Hematopoietic multipotent progenitor cell (in vitro differentiated cells): Measurements from ENCODE around the gene GPR108. TPM values are rescaled to one million over a fixed set of nuclear protein-coding genes. Genes with fewer than 3 reads are reported as not detected.
"Not testable (repeated sequence)": the region's sequence is repeated elsewhere in the genome, so short reads cannot be mapped to it uniquely, and the experiment has no call there.

Experiments used
- DNase-seq, 3 donors: peaks; one replicate each; pipeline ENCODE4 v3.0.0-alpha.2; 2011 to 2015; ENCODE audit warnings: low read depth in 2 of 3, low spot score in 2 of 3
- total RNA-seq: library from RNA; depleted of rRNA; stranded (reverse); fragments of >200 nt; gene quantifications from one replicate; pipeline ENCODE4 v1.2.3, GENCODE V29; 2012

Gene GPR108
- total RNA-seq, 1 donor = 45.8 TPM

GRCh38 chr19:6709549-6709948 is 27.8 kb downstream of the GPR108 start:
- DNase-seq = no peak

GRCh38 chr19:6708913-6709312 is 28.5 kb downstream of the GPR108 start:
- not testable (repeated sequence) for DNase-seq

GRCh38 chr19:6708346-6708745 is 29.0 kb downstream of the GPR108 start:
- DNase-seq = no peak

- no peak for DNase-seq
Observed at GRCh38 chr19:6707658-6708018, 29.7 kb downstream of the GPR108 start.

- no peak for DNase-seq
Observed at GRCh38 chr19:6707011-6707657, 30.2 kb downstream of the GPR108 start.

- DNase-seq = no peak
Observed at GRCh38 chr19:6706633-6706958, 30.8 kb downstream of the GPR108 start.

- no peak for DNase-seq
Observed at GRCh38 chr19:6705931-6706632, 31.3 kb downstream of the GPR108 start.

GRCh38 chr19:6700586-6701316 is 36.6 kb downstream of the GPR108 start:
- no peak for DNase-seq

- no peak for DNase-seq
Observed at GRCh38 chr19:6699935-6700334, 37.4 kb downstream of the GPR108 start.

GRCh38 chr19:6697291-6697690 is 40.1 kb downstream of the GPR108 start:
- DNase-seq = no peak

- DNase-seq = no peak
Observed at GRCh38 chr19:6696239-6696820, 41.0 kb downstream of the GPR108 start.

GRCh38 chr19:6694147-6694815 is 43.1 kb downstream of the GPR108 start:
- no peak for DNase-seq

GRCh38 chr19:6693681-6694080 is 43.7 kb downstream of the GPR108 start:
- DNase-seq = no peak

- DNase-seq = no peak
Observed at GRCh38 chr19:6693056-6693471, 44.3 kb downstream of the GPR108 start.

- no peak for DNase-seq
Observed at GRCh38 chr19:6692027-6692426, 45.4 kb downstream of the GPR108 start.

GRCh38 chr19:6691342-6691741 is 46.0 kb downstream of the GPR108 start:
- no peak for DNase-seq

- DNase-seq = no peak
Observed at GRCh38 chr19:6690160-6690885, 47.1 kb downstream of the GPR108 start.

- DNase-seq = no peak
Observed at GRCh38 chr19:6687114-6687513, 50.3 kb downstream of the GPR108 start.

GRCh38 chr19:6686628-6686975 is 50.8 kb downstream of the GPR108 start:
- no peak for DNase-seq

- no peak for DNase-seq
Observed at GRCh38 chr19:6685962-6686627, 51.3 kb downstream of the GPR108 start.
